ENCODE results near the gene CCDC83.

The CCDC83 gene

DNA sequence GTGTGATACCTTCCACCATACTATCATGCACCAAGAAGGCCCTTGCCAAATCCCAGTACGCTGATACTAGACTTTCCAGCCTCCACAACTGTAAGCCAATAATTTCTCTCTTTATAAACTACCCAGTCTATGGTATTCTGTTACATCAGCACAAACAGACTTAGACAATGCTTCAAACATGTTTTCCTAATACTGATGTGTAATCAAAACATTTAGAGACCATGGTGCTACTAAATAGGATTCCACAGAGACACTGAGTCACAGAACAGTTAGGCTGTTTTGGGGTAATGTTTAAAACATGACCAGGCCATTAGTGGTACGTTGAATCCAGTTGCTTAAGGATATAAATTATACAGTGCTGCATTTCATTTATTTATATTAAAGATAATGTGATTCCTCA lies 110.0 kb downstream of the CCDC83 start:
- Histone ChIP-seq H3K23ac (ENCODE audit: low read length in 2 of 2) (no peak overlapping the region), H2BK15ac (ENCODE audit: low read depth, poor library complexity, severe bottlenecking) (no peak overlapping the region), H2AFZ (ENCODE audit: low read depth, low read length) (no peak overlapping the region), H3K9me3 (ENCODE audit: control insufficient read depth, low read length) (no peaks in the 10 kb centered on the region), H4K91ac (ENCODE audit: low read length) (no peak overlapping the region), H3K14ac (ENCODE audit: low read length in 2 of 2) (no peak overlapping the region), H3K79me1 (replicated peaks; ENCODE audit: low read length, poor library complexity, severe bottlenecking) (peaks cover 4% of the 10 kb centered on the region), H2BK120ac (ENCODE audit: low read depth, low read length) (no peak overlapping the region), H3K4me3 (ENCODE audit: insufficient read depth in 1 of 2, low read depth in 1 of 2, low read length in 2 of 2) (no peak overlapping the region), H3K18ac (ENCODE audit: low read depth in 1 of 2, low read length in 2 of 2) (no peak overlapping the region), H3K4me2 (ENCODE audit: low read length, poor library complexity, severe bottlenecking) (no peak overlapping the region), H4K8ac (ENCODE audit: low read length) (no peak overlapping the region), H3K4ac (ENCODE audit: low read depth in 1 of 2, low read length in 2 of 2) (no peak overlapping the region), H3K4me1 (ENCODE audit: control insufficient read depth, insufficient read depth, low read depth, low read length) (peaks cover 2% of the 10 kb centered on the region), H3K36me3 (ENCODE audit: control insufficient read depth in 1 of 2, insufficient read depth in 2 of 2, low read depth in 1 of 2, low read length in 2 of 2) (peaks cover 13 to 77% of the 10 kb centered on the region in 2 experiments), H2BK12ac (ENCODE audit: low read length in 2 of 2) (no peak overlapping the region), H3K9ac (ENCODE audit: low read length) (peak overlapping the region; percentile 38), H3K27me3 (ENCODE audit: control insufficient read depth in 1 of 2, insufficient read depth in 1 of 2, low read length in 2 of 2) (no peaks in the 10 kb centered on the region), H2AK5ac (ENCODE audit: low read length, severe bottlenecking) (no peak overlapping the region), H2BK5ac (ENCODE audit: low read depth, low read length, poor library complexity, severe bottlenecking) (no peak overlapping the region), H3K27ac (ENCODE audit: low read length, poor library complexity, severe bottlenecking) (no peak overlapping the region)
- 100% methylated on average over 1 of the region's 2 CpGs for WGBS
- DNase-seq = peak; percentile 66

DNA sequence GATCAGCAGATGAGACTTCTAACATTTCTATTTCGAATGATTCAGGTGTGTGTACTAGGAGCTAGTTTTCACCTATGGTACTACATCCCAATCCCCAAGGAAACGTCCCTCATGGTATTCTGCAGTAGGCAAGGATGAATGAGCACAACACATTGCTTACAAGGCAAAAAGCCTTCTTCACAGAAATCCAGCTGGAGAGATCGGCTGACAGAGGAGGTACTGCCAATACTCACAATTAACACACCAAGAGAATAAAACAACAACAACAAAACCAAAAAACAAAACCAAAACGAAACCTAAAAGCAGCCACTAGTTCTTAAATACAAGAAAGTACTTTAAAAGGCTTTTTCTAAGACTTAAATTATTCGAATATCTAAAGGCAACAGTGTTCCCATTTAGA lies 112.3 kb downstream of the CCDC83 start:
- no peak overlapping the region for H3K4ac ChIP-seq (ENCODE audit: low read depth in 1 of 2, low read length in 2 of 2)
- no peak overlapping the region for H2BK12ac ChIP-seq (ENCODE audit: low read length in 2 of 2)
- no peak overlapping the region for H3K18ac ChIP-seq (ENCODE audit: low read depth in 1 of 2, low read length in 2 of 2)
- no peak overlapping the region for H3K4me2 ChIP-seq (ENCODE audit: low read length, poor library complexity, severe bottlenecking)
- H3K23ac ChIP-seq (ENCODE audit: low read length in 2 of 2) = no peak overlapping the region
- 85% methylated on average over 5 of the region's 5 CpGs for WGBS
- H3K4me1 ChIP-seq (ENCODE audit: control insufficient read depth, insufficient read depth, low read depth, low read length) = peaks cover 2% of the 10 kb centered on the region
- no peak overlapping the region for H3K14ac ChIP-seq (ENCODE audit: low read length in 2 of 2)
- H2BK5ac ChIP-seq (ENCODE audit: low read depth, low read length, poor library complexity, severe bottlenecking) = no peak overlapping the region
- H2BK120ac ChIP-seq (ENCODE audit: low read depth, low read length) = no peak overlapping the region
- no peak overlapping the region for H2AFZ ChIP-seq (ENCODE audit: low read depth, low read length)
- no peak for DNase-seq
- no peak overlapping the region for H3K9ac ChIP-seq (ENCODE audit: low read length)
- no peaks in the 10 kb centered on the region for H3K27me3 ChIP-seq (ENCODE audit: control insufficient read depth in 1 of 2, insufficient read depth in 1 of 2, low read length in 2 of 2)
- no peak overlapping the region for H2BK15ac ChIP-seq (ENCODE audit: low read depth, poor library complexity, severe bottlenecking)
- no peak overlapping the region for H4K8ac ChIP-seq (ENCODE audit: low read length)
- H3K4me3 ChIP-seq (ENCODE audit: insufficient read depth in 1 of 2, low read depth in 1 of 2, low read length in 2 of 2) = no peak overlapping the region
- no peak overlapping the region for H2AK5ac ChIP-seq (ENCODE audit: low read length, severe bottlenecking)
- H3K9me3 ChIP-seq (ENCODE audit: control insufficient read depth, low read length) = no peaks in the 10 kb centered on the region
- peaks cover 4% of the 10 kb centered on the region for H3K79me1 ChIP-seq (replicated peaks; ENCODE audit: low read length, poor library complexity, severe bottlenecking)
- H3K27ac ChIP-seq (ENCODE audit: low read length, poor library complexity, severe bottlenecking) = no peak overlapping the region
- H3K36me3 ChIP-seq (ENCODE audit: control insufficient read depth in 1 of 2, insufficient read depth in 2 of 2, low read depth in 1 of 2, low read length in 2 of 2) = peaks cover 21 to 78% of the 10 kb centered on the region in 2 experiments
- H4K91ac ChIP-seq (ENCODE audit: low read length) = no peak overlapping the region

All from mesenchymal stem cell (in vitro differentiated cells and primary cell).